ENCODE data around the gene CEP104. TPM values are rescaled to one million over a fixed set of nuclear protein-coding genes. Genes with fewer than 3 reads are reported as not detected.

The CEP104 gene
- total and polyA plus RNA-seq, 2 experiments from 2014 or later = 12.7 to 22.6 TPM

DNA sequence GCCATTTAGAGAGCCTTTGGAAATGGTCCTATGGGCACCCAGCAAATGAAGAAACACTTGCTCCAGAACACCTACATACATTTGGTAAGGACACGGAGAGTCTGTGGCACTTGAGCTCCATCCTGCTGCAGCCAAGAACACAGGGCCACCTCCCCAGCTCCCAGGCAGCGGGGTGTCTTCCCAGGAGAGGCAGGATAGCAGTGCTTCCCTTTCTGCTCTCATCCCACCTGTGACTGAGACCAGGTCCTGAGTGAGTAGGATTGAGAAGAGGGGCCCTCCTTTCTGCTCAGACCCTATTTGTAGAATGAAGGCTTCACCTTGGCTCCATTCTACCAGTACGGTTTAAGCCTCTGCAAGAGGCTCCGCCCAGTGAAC, 38.9 kb upstream of the CEP104 start:
- 94% methylated on average over 4 of the region's 4 CpGs for WGBS (ENCODE audit: low lambda C conversion rate, missing lambda C conversion rate)
- H3K9me2 ChIP-seq (replicated peaks; ENCODE audit: insufficient read depth) = no peaks in the 10 kb centered on the region
- H3K27me3 ChIP-seq = no peaks in the 10 kb centered on the region
- no peaks in the 10 kb centered on the region for H3K36me3 ChIP-seq (replicated peaks; ENCODE audit: insufficient read depth, low read depth)
- H4K20me1 ChIP-seq (ENCODE audit: insufficient read depth, poor library complexity, severe bottlenecking) = peaks cover 2% of the 10 kb centered on the region
- H3K9me3 ChIP-seq (ENCODE audit: low read depth) = no peaks in the 10 kb centered on the region
- no peaks in the 10 kb centered on the region for H3K4me1 ChIP-seq (ENCODE audit: insufficient read depth)
- no peak overlapping the region for H3K4me2 ChIP-seq
- no peak for TF ChIP-seq CTCF (IDR thresholded peaks at IDR 0.05; ENCODE audit: poor library complexity)
- no peak for TF ChIP-seq EZH2phosphoT487 (IDR thresholded peaks at IDR 0.05; ENCODE audit: low read depth, severe bottlenecking, unreplicated experiment)
- no peak for TF ChIP-seq EZH2 (IDR thresholded peaks at IDR 0.05; ENCODE audit: borderline replicate concordance)
- no peak overlapping the region for H3K27ac ChIP-seq
- no peak overlapping the region for H3K4me3 ChIP-seq
- H2AFZ ChIP-seq = no peak overlapping the region
- DNase-seq (ENCODE audit: low spot score) = no peak
- peaks cover 72% of the 10 kb centered on the region for H3K79me2 ChIP-seq

GRCh38 chr1:3895279-3895950, 38.4 kb upstream of the CEP104 start:
- no peaks in the 10 kb centered on the region for H3K4me1 ChIP-seq (ENCODE audit: insufficient read depth)
- peaks cover 2% of the 10 kb centered on the region for H4K20me1 ChIP-seq (ENCODE audit: insufficient read depth, poor library complexity, severe bottlenecking)
- H2AFZ ChIP-seq = no peak overlapping the region
- H3K4me3 ChIP-seq = no peak overlapping the region
- no peaks in the 10 kb centered on the region for H3K9me3 ChIP-seq (ENCODE audit: low read depth)
- H3K9me2 ChIP-seq (replicated peaks; ENCODE audit: insufficient read depth) = no peaks in the 10 kb centered on the region
- TF ChIP-seq EZH2phosphoT487 (IDR thresholded peaks at IDR 0.05; ENCODE audit: low read depth, severe bottlenecking, unreplicated experiment) = no peak
- no peak for TF ChIP-seq CTCF (IDR thresholded peaks at IDR 0.05; ENCODE audit: poor library complexity)
- TF ChIP-seq EZH2 (IDR thresholded peaks at IDR 0.05; ENCODE audit: borderline replicate concordance) = no peak
- no peak for DNase-seq (ENCODE audit: low spot score)
- H3K4me2 ChIP-seq = no peak overlapping the region
- H3K79me2 ChIP-seq = peaks cover 72% of the 10 kb centered on the region
- H3K27me3 ChIP-seq = no peaks in the 10 kb centered on the region
- no peaks in the 10 kb centered on the region for H3K36me3 ChIP-seq (replicated peaks; ENCODE audit: insufficient read depth, low read depth)
- 96% methylated on average over 13 of the region's 13 CpGs for WGBS (ENCODE audit: low lambda C conversion rate, missing lambda C conversion rate)
- no peak overlapping the region for H3K27ac ChIP-seq

DNA sequence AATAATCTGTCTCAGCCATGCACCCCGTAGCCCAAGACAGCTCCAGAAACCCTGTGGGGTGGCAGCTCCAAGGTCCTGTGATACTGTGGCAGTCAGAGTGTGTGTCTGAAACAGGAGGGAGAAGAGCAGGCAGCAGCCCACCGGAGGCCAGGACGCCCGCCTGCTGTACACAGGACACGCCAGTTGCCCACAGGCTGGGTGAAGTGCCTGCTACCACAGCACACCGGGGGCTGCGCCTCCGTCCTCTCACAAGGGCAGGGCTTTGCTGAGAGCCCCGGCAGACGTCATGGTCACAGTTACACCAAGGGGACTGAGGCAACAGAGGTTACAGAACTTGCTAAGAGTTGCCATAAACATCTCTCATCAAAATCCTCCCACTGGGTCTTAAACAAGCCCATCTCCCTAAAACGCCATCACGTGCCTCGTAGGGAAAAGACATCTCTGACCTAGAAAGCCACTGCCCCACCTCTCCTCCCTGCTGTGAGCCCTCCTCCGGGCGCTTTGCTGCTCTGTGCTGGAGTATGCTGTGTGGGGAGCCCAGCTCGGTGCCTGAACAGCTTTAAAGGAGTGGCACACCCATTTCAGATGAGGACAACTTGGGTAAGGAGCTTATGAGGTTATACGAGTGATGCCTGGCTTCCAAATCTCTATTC, 37.7 kb upstream of the CEP104 start:
- Histone ChIP-seq H3K9me2 (replicated peaks; ENCODE audit: insufficient read depth) (no peaks in the 10 kb centered on the region), H3K27ac (no peak overlapping the region), H2AFZ (no peak overlapping the region), H3K9me3 (ENCODE audit: low read depth) (no peaks in the 10 kb centered on the region), H3K79me2 (peaks cover 70% of the 10 kb centered on the region), H3K4me3 (no peak overlapping the region), H3K4me1 (ENCODE audit: insufficient read depth) (no peaks in the 10 kb centered on the region), H3K4me2 (no peak overlapping the region), H3K36me3 (replicated peaks; ENCODE audit: insufficient read depth, low read depth) (no peaks in the 10 kb centered on the region), H4K20me1 (ENCODE audit: insufficient read depth, poor library complexity, severe bottlenecking) (peaks cover 2% of the 10 kb centered on the region), H3K27me3 (no peaks in the 10 kb centered on the region)
- DNase-seq (ENCODE audit: low spot score) = no peak
- TF ChIP-seq EZH2phosphoT487 (IDR thresholded peaks at IDR 0.05; ENCODE audit: low read depth, severe bottlenecking, unreplicated experiment) (no peak), EZH2 (IDR thresholded peaks at IDR 0.05; ENCODE audit: borderline replicate concordance) (no peak), CTCF (IDR thresholded peaks at IDR 0.05; ENCODE audit: poor library complexity) (no peak)
- 99% methylated on average over 17 of the region's 17 CpGs for WGBS (ENCODE audit: low lambda C conversion rate, missing lambda C conversion rate)
